NCI-H2196 (cell line): Measurements from ENCODE around the gene KRT71.
"Not testable (repeated sequence)": the region's sequence is repeated elsewhere in the genome, so short reads cannot be mapped to it uniquely, and the experiment has no call there.

Experiments used
- DNase-seq: peaks from one replicate; lab custom pipeline; 2025; ENCODE audit not compliant: unreplicated experiment; lab: John Stamatoyannopoulos, UW

KRT71 gene

DNA sequence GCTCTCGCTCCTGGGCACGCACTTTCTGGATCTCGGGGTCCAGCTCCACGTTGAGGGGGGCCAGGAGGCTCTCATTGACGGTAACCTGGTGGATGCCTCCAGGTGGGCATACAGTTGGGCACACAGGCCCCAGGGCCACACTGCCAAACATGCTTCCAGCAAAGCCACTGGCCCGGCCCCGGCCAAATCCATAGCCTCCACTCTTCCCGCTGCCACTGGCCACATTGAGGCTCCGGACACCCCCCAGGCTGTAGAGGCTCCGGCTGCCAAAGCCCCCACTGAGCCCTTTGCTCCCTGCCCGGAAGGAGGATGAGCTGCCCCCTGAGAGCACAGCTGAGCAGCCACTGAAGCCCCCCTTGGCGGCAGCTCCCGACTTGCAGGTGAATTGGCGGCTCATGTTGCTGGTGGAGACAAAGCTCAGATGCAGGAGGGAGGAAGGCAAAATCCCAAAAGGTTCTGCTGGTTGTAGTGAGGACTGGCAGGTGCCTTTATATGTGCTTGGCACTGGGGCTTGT is at the start of gene KRT71:
TSS of gene KRT71 (minus strand) at position 465 of the 515 bp plus-strand sequence. CDS start at position 397, 68 bp downstream.
- no peak for DNase-seq

- DNase-seq: no peak
Observed at GRCh38 chr12:52602552-52602951, 49.6 kb upstream of the KRT71 start.

DNA sequence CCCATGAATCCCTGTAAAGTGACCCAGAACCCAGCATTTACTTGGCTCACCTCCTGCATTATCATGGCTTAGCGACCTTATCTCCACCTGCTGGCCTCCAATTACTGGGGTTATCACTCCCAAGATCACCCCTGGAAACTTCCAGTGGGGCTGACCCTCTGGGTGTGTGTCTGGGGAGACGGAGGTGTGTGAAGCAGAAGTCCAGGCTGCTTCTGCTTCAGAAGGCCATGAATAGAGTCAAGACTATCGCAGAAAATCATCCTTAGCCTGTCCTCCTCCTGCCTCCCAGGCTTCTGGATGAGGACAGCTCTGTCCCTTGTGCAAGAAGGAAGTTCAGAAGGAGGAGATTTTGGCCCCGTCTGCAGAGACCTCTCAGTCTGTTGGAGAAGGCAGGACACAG is 48.7 kb upstream of the KRT71 start:
- no peak for DNase-seq

GRCh38 chr12:52600941-52601481 is 48.1 kb upstream of the KRT71 start, which contains the start of gene KRT72:
KRT72 (minus strand) TSS chr12:52601463; CDS start chr12:52601452, 11 bp downstream.
- no peak for DNase-seq

GRCh38 chr12:52600475-52600874 is 47.5 kb upstream of the KRT71 start:
- DNase-seq: no peak

GRCh38 chr12:52600071-52600470 is 47.1 kb upstream of the KRT71 start:
- DNase-seq: no peak

DNA sequence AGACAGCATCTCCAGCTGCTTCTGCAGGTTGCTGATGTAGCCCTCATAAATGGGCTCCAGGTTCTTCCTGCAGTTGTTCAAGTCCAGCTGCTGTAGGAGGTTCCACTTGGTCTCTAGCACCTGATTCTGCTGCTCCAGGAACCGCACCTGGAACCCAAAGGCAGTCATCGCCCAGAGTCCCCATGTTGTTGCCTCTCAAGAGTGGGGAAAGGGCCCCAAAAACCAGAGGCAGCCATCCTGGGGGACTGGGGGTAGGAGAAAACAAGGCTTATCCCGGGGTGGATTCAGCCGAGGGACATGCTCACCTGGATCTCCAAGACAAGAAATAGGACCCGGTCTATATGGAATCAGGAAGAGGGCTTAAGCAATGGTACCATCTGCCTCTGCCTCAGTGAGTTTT is 46.0 kb upstream of the KRT71 start:
- no peak for DNase-seq

- DNase-seq: not testable (repeated sequence)
Observed at GRCh38 chr12:52594237-52594636, 41.3 kb upstream of the KRT71 start.

GRCh38 chr12:52591521-52591920 is 38.6 kb upstream of the KRT71 start:
- DNase-seq: no peak

DNA sequence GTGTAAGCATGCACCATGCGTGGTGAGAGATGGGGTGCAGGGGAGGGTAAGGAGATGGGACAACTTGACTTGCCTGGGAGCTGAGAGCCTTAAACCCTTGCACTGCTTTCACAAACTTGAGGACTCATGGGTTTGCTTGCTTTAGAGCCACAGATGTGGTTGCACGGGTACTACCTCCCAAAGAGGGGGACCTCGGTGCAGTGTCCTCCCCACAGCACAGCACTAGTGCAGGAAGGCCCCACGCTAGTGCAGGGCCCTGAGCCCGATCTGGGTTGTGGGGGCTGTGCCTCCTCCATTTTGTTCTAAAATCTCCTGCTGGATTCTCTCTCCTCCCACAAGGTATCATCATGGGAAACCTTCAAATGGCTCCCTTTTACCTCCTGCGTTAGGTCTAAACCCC is 37.1 kb upstream of the KRT71 start:
- DNase-seq: no peak

GRCh38 chr12:52587563-52587962 is 34.6 kb upstream of the KRT71 start:
- no peak for DNase-seq

DNA sequence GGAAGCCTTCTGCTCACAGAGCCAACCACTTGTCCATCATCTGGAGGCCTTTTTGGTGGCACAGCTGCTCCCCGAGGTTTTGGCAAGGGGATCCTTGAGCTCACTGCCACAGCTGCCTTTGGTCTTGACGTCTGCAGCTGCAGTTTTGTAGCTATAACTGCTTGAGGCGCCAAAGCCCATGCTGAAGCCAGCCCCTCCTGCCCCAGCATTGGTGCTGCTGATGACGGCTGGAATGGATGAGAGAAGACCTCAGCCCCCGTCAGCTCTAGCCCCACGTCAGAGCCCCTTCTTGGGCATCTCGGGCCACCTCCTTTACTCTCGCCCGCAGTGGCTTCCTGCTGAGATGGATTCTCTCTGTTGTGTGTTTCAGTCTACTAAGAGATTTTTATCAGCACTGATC is 33.0 kb upstream of the KRT71 start:
- no peak for DNase-seq

GRCh38 chr12:52585066-52585465 is 32.1 kb upstream of the KRT71 start:
- no peak for DNase-seq

- no peak for DNase-seq
Observed at GRCh38 chr12:52584156-52584682, 31.3 kb upstream of the KRT71 start.

DNA sequence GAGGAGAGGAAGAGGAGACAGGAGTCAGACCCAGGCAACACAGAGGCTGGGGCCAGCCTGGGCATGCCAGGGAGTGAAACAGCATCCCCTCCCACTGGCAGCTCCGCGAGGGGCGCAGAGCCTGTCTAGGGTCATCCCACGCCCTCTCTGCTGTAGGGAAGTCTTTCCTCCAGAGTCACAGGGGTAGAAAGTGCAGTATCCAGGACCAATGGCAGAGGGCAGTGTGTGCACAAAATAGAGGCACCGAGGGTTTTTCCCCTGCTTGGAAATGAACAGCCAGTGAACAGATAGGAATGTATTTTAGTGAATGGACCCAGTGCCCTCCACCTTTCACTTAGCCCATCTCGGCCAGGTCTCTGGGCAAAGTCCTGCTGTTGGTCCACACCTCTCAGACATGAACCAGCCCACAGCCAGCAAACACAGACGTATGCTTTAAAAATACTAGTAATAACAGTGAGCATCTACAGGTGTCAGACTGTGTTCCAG is 30.1 kb upstream of the KRT71 start:
- DNase-seq: peak; percentile 81

DNA sequence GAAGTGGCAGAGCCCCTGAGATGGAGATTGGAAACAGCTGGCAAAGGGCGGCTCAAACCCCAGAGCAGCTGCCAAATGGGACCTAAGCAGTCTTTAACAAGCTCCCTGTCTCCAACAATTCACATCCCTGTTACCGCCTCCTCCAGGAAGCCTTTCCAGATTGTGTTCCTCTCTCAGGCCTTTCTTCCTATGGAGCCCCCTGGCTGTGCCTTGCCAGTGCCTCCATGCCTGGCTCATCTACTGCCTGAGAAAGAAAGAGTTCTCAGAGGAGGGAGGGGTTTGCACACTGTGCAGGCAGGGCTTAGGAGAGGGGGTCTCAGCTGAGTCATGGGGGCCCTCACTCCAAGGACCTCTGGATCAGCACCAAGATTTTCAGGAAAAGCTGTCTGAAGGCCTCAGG is 29.5 kb upstream of the KRT71 start:
- no peak for DNase-seq

DNA sequence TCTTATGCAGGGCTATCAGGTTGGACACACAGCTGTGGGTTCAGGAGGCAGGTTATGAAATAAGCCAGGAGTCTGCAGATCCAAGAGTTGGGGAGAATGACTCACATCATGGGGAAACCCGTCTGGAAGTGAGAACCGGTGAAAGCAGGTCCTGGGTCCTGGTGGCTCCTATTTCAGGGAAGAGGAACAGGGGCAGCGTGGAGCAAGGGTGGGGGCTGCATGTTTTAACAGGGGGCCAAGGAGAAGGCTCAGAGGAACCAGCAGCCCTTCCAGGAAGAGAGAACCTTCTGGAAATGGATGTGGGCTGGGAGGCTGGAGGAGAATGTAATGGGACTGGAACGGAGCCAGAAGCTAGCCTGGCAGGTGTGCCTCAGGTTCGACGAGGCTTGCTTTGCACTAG is 28.5 kb upstream of the KRT71 start:
- peak; percentile 68 for DNase-seq

GRCh38 chr12:52581066-52581465 is 28.1 kb upstream of the KRT71 start:
- DNase-seq: no peak

DNA sequence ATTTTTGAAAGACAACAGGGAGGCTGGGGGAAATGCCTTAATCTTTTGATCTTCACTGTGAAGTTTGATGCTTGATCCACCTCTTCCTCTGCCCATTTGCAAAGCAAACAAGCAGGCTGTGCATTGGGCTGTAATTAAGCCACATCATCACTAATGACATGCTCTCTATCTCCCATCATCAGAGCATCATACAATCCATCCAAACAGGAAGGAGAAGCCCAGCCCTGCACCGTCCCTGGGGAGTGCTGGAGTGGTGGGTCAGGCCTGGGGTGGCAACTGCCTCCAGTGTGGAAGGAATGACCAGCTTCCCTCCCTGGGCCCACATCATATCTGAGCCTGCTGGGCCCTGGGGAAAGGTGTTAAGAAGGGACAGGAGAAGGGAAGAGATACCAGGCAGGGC is 27.6 kb upstream of the KRT71 start:
- DNase-seq: no peak

DNA sequence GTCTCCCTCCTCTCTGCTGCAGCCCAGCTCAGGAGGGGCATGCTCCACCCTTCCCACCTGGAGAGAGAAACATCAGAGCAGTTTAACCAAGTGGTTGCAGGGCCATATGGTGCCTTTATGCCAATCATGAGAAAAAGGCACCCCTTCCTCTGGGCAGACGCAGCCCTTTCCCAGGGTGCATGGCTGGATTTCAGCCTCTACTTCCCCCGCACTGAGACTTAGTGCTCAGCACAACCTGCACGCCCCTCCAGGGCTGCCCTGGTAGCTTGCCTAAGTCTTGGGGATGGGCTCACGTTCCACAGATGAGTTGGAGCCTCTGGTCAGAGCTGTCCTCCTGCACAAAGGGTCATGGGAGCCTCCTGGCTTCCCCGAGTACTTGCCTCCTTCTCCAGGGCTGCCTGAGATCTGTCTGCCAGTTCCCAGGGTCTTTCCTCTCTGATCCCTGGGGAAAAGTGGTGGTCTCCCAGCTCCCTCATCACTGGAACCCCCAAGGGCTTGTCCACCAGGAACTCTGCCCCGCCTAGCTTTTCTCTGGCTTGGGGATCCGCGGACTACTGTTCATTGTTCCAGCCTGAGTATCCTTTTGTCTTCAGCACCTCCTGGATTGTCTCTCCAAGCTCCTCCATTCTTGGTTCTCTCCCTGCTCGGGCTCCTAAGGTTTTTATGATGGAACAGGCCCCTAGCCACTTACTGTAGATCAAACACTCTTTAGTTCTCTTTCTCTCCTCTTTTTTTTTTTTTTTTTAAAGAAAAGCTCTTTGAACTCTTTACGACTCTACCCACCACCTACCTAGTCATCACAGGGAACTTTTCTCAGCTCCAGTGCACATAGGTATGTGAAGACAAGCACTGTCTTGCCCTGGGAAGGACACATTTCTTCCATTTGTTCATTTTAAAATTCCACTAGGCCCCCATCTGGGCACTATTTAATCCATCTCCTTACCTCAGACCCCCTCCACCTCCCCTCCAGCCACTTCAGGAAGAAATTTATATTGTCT is 26.8 kb upstream of the KRT71 start:
- no peak for DNase-seq

DNA sequence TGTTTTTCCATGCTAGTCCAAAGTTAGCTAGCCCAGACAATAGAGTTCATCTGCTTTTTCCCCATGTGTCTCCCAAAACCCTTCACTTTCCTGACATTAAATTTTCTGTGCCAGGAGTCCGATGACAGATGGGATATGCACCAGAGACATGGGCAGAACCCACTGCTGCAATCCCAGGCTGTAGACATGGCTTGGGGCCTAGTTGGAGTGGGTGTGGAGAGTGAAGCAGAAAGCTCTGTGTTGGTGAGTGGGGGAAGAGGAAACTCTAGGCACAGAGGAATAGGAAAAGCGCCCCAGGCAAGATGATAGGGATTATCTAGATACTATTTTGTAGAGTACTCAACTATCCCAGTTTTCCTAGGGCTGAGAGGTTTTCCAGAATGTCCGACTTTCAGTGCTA is 25.5 kb upstream of the KRT71 start:
- DNase-seq: peak; percentile 10

GRCh38 chr12:52577316-52577715 is 24.4 kb upstream of the KRT71 start:
- DNase-seq: no peak
